C4-2B (cell line): Measurements from ENCODE around the gene SPHK2.

Experiments used
- H3K27ac ChIP-seq: fragments of 450-650 bp; 2 replicates; pipeline ENCODE4 v1.5.1; 2017
- CTCF ChIP-seq: fragments of 450-650 bp; conservative IDR thresholded peaks from 2 replicates; pipeline ENCODE4 v1.5.1; 2017; ENCODE audit warnings: mild to moderate bottlenecking
- ZFX ChIP-seq: fragments of 450-650 bp; IDR thresholded peaks from 2 replicates; pipeline ENCODE4 v1.6.1; 2017

SPHK2 gene

GRCh38 chr19:48635966-48636858 is 16.9 kb downstream of the SPHK2 start:
- peak overlapping the region; percentile 92 for H3K27ac ChIP-seq
- TF ChIP-seq ZFX (no peak), CTCF (no peak)

- peak within 1 kb of the TSS; percentile 92 for H3K27ac ChIP-seq
- TF ChIP-seq ZFX, result no peak
- TF ChIP-seq CTCF, result no peak
These were observed 17.6 kb downstream of the SPHK2 start, which contains the start of gene DBP for GRCh38 chr19:48636859-48637448. DBP (minus strand) TSS chr19:48637379; CDS start chr19:48636994, 385 bp downstream.

DNA sequence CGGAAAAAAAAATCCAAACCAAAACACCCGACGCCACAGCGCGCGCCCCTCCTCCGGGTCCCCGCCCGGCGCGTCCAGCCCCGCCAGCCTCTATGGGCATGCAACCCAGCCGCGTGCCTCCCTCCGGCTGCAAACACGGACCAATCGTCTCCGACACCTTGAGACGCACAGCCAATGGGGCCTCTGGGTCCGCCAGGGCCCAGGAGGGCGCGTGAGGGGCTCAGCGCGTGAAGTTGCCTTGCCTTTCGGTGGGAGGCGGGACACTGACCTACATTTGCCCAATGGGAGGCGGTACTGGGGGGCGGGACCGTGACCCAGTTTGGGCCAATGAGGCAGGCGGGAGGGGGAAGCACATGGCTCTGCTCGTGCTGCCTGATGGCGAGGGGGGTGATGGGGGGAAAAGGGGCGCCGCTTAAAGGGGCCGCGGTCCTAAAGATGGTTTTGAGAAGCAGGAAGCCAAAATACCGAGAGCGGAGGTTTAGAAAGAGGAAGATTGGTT is 18.2 kb downstream of the SPHK2 start:
- peak overlapping the region; percentile 92 for H3K27ac ChIP-seq
- TF ChIP-seq CTCF (no peak), ZFX (no peak)

DNA sequence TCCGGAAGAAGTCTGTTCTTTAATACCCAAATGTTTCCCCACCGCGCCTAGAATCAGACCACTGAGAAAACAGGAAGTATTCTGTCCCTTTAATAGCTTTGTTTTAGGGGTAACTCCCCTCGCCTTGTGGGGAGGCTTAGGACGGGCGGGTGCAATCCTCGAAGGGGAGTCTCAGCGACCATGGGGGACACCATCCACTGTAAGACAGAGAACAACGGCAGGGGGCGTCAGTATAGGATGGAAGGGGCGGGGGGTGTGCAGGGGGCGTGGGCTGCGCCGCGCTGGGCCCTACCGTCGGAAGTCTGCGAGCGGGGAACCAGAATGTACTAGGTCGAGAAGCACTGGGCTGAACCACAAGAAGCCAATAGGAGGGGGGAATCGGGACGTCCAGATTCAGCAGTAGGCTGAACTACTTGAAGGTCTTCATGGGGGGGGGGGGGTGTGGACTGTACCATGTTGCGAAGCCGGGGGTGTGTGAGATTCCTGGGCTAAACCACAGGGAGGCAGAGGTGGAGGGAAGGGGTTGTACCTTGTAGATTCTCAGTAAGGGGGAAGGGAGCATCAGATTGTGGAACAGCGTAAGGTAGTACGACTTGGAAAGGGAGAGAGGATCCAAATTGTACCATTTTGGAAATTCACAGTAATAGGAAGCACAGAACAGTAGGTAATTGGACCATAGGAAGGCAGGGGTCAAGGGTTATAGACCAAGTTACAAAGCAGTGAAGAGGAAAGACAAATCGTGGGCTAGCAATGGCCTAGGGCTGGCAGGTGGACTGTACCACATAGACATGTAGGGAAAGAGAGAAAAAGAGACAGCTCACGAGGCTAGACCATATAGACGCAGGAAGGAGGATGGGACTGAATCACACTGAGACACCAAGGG is 18.9 kb downstream of the SPHK2 start:
- TF ChIP-seq CTCF (no peak; the same call in 1 of the 2 replicates), ZFX (no peak)
- peak overlapping the region; percentile 92 for H3K27ac ChIP-seq

- H3K27ac ChIP-seq, result peak overlapping the region; percentile 92
- TF ChIP-seq ZFX, result no peak
These were observed 19.6 kb downstream of the SPHK2 start for GRCh38 chr19:48638831-48639381.

- no peak for TF ChIP-seq ZFX
- no peak for TF ChIP-seq CTCF
- no peak overlapping the region for H3K27ac ChIP-seq
These were observed 20.4 kb downstream of the SPHK2 start for GRCh38 chr19:48639483-48640375.
